GM23338 (cell line): Measurements from ENCODE around the gene CCDC197. TPM values are rescaled to one million over a fixed set of nuclear protein-coding genes. Genes with fewer than 3 reads are reported as not detected.
A peak's percentile ranks its signal among the peaks of the same experiment; 100 is the strongest.

Experiments used
- ATAC-seq: fragments of 200-7000 bp; cut with Tn5 transposase; 3 replicates; pipeline ENCODE4 v1.9.1; 2020
- DNase-seq: peaks from one replicate; pipeline ENCODE4 v3.0.0-alpha.2; 2015; ENCODE audit warnings: low spot score
- H2AFZ ChIP-seq: fragments of 200-600 bp; sonication (generic); 2 replicates; pipeline ENCODE4 v1.8.0; 2016; ENCODE audit warnings: antibody characterized with exemption, mild to moderate bottlenecking, moderate library complexity
- H3F3A ChIP-seq: fragments of 200-600 bp; sonication (generic); replicated peaks from 2 replicates; pipeline ENCODE4 v1.8.0; 2017; ENCODE audit warnings: antibody characterized with exemption, mixed run types, low read depth
- H3K27ac ChIP-seq: fragments of 200-600 bp; sonication (generic); 2 replicates; pipeline ENCODE4 v1.6.1; 2016; ENCODE audit warnings: low read depth
- H3K27me3 ChIP-seq: fragments of 200-600 bp; sonication (generic); 2 replicates; pipeline ENCODE4 v1.8.0; 2016; ENCODE audit warnings: mild to moderate bottlenecking, mixed run types, moderate library complexity; ENCODE audit not compliant: insufficient read depth
- H3K36me3 ChIP-seq: fragments of 200-600 bp; sonication (generic); 2 replicates; pipeline ENCODE4 v1.8.0; 2016; ENCODE audit warnings: mild to moderate bottlenecking; ENCODE audit not compliant: insufficient read depth
- H3K4me1 ChIP-seq: fragments of 200-600 bp; sonication (generic); 2 replicates; pipeline ENCODE4 v1.8.0; 2016; ENCODE audit warnings: mild to moderate bottlenecking, moderate library complexity; ENCODE audit not compliant: insufficient read depth
- H3K4me2 ChIP-seq: fragments of 200-600 bp; sonication (generic); 2 replicates; pipeline ENCODE4 v1.7.1; 2017; ENCODE audit warnings: mixed run types
- H3K4me3 ChIP-seq: fragments of 200-600 bp; sonication (generic); 2 replicates; pipeline ENCODE4 v1.6.1; 2016; ENCODE audit warnings: mixed run types
- H3K79me2 ChIP-seq: fragments of 200-600 bp; sonication (generic); replicated peaks from 2 replicates; pipeline ENCODE4 v1.8.0; 2017; ENCODE audit warnings: mild to moderate bottlenecking; ENCODE audit not compliant: insufficient read depth
- H3K9me2 ChIP-seq: fragments of 200-600 bp; sonication (generic); 2 replicates; pipeline ENCODE4 v1.8.0; 2017; ENCODE audit not compliant: insufficient read depth
- H4K20me1 ChIP-seq: fragments of 200-600 bp; sonication (generic); replicated peaks from 2 replicates; pipeline ENCODE4 v1.8.0; 2017; ENCODE audit warnings: mild to moderate bottlenecking; ENCODE audit not compliant: insufficient read depth
- H3K27ac Mint-ChIP-seq: 2 replicates; pipeline ENCODE4 v1.8.0; 2020; ENCODE audit warnings: inconsistent platforms, mild to moderate bottlenecking, moderate library complexity, mixed read lengths
- H3K27me3 Mint-ChIP-seq: 3 replicates; pipeline ENCODE4 v1.8.0; 2022; ENCODE audit warnings: low read depth, mild to moderate bottlenecking, moderate library complexity, mixed read lengths, inconsistent platforms; ENCODE audit not compliant: insufficient read depth, poor library complexity
- H3K36me3 Mint-ChIP-seq: 3 replicates; pipeline ENCODE4 v1.8.0; 2021; ENCODE audit warnings: low read depth, mild to moderate bottlenecking, inconsistent platforms, moderate library complexity, mixed read lengths
- H3K4me1 Mint-ChIP-seq: 3 replicates; pipeline ENCODE4 v1.8.0; 2020; ENCODE audit warnings: mild to moderate bottlenecking, inconsistent platforms, mixed read lengths
- H3K4me3 Mint-ChIP-seq: 3 replicates; pipeline ENCODE4 v1.8.0; 2021; ENCODE audit warnings: moderate library complexity, mild to moderate bottlenecking, inconsistent platforms, mixed read lengths
- H3K9me3 Mint-ChIP-seq: 3 replicates; pipeline ENCODE4 v1.8.0; 2020; ENCODE audit warnings: moderate library complexity, mild to moderate bottlenecking, inconsistent platforms, mixed read lengths
- CREB1 ChIP-seq: fragments of 250-450 bp; sonication (Bioruptor Pico); IDR thresholded peaks from 2 replicates; pipeline ENCODE4 v1.5.0; 2020; ENCODE audit warnings: low read depth, mild to moderate bottlenecking, moderate library complexity
- EZH2phosphoT487 ChIP-seq: fragments of 200-600 bp; sonication (generic); IDR thresholded peaks from one replicate; pipeline ENCODE4 v1.8.1; 2018; ENCODE audit warnings: antibody characterized with exemption; ENCODE audit not compliant: unreplicated experiment
- JUNB ChIP-seq: IDR thresholded peaks from one replicate; pipeline ENCODE4 v1.6.1; 2016; ENCODE audit warnings: antibody characterized with exemption; ENCODE audit not compliant: unreplicated experiment
- NANOG ChIP-seq: IDR thresholded peaks from 2 replicates; pipeline ENCODE4 v1.6.1; 2016; ENCODE audit warnings: antibody characterized with exemption, borderline replicate concordance
- POLR2AphosphoS5 ChIP-seq: IDR thresholded peaks from 2 replicates; pipeline ENCODE4 v1.6.1; 2016; ENCODE audit warnings: antibody characterized with exemption, low read depth
- STAT1 ChIP-seq: IDR thresholded peaks from one replicate; pipeline ENCODE4 v1.6.1; 2016; ENCODE audit warnings: antibody characterized with exemption; ENCODE audit not compliant: unreplicated experiment
- ZNF331 ChIP-seq: fragments of 250-450 bp; sonication (Bioruptor Pico); IDR thresholded peaks from 2 replicates; pipeline ENCODE4 v1.5.0; 2020; ENCODE audit warnings: low read depth, mild to moderate bottlenecking, moderate library complexity
- polyA plus RNA-seq: library from polyadenylated mRNA; unstranded; fragments of >200 nt; fragmentation: Nextera tagmentation; extraction: Ambion mirVana; gene quantifications from 2 replicates; pipeline ENCODE4 v1.2.1, GENCODE V29; 2016
- total RNA-seq: library from RNA; depleted of rRNA; stranded (reverse); fragments of >200 nt; shearing (Covaris generic); gene quantifications from 2 replicates; pipeline ENCODE4 v1.2.3, GENCODE V29; 2014
- TF ChIP-seq, protein P1 (sequence below), 2 experiments: fragments of 200-600 bp in 1 of 2; sonication (generic) in 1 of 2; conservative IDR thresholded peaks; 2 replicates each; pipeline versions ENCODE4 v1.5.1 to v1.6.1; 2016 to 2017; ENCODE audit warnings: antibody characterized with exemption in 2 of 2, low read depth in 2 of 2, mild to moderate bottlenecking in 2 of 2, moderate library complexity in 1 of 2
- TF ChIP-seq, protein P2 (sequence below): fragments of 250-450 bp; sonication (Bioruptor Pico); IDR thresholded peaks from 2 replicates; pipeline ENCODE4 v1.5.0; 2020; ENCODE audit warnings: mild to moderate bottlenecking, moderate library complexity
- TF ChIP-seq, protein P3 (sequence below): IDR thresholded peaks from 2 replicates; pipeline ENCODE4 v1.6.1; 2016; ENCODE audit warnings: antibody characterized with exemption

Gene CCDC197
- total and polyA plus RNA-seq, 2 experiments from 2014 or later: not detected

DNA sequence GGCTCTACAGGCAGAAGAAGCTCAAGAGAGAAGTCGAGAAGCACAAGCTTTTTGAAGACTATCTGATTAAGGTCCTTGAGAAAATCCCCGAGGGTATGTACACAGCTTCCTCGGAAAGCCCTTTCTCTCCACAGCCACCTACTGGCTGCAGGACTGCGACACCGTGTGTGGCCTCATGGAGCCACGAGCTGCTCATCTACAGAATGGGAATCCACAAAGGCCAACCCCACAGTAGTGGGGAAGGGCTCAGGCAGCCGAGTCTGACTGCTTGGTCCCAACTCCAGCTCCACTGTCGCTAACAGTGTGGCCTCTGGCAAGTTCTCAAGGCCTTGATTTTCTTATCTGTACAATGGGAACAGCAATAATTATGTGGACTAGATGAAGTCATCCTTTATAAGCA lies 2.5 kb downstream of the CCDC197 start:
- no peaks in the 10 kb centered on the region for H3K79me2 ChIP-seq
- H3K9me2 ChIP-seq: no peaks in the 10 kb centered on the region
- H4K20me1 ChIP-seq: no peaks in the 10 kb centered on the region
- no peaks in the 10 kb centered on the region for H3F3A ChIP-seq
- TF ChIP-seq JUNB (no peak), EZH2phosphoT487 (no peak), NANOG (no peak)
- TF ChIP-seq, protein P1, sequence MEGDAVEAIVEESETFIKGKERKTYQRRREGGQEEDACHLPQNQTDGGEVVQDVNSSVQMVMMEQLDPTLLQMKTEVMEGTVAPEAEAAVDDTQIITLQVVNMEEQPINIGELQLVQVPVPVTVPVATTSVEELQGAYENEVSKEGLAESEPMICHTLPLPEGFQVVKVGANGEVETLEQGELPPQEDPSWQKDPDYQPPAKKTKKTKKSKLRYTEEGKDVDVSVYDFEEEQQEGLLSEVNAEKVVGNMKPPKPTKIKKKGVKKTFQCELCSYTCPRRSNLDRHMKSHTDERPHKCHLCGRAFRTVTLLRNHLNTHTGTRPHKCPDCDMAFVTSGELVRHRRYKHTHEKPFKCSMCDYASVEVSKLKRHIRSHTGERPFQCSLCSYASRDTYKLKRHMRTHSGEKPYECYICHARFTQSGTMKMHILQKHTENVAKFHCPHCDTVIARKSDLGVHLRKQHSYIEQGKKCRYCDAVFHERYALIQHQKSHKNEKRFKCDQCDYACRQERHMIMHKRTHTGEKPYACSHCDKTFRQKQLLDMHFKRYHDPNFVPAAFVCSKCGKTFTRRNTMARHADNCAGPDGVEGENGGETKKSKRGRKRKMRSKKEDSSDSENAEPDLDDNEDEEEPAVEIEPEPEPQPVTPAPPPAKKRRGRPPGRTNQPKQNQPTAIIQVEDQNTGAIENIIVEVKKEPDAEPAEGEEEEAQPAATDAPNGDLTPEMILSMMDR (conservative IDR thresholded peaks at IDR 0.05; ENCODE audit: low read depth in 2 of 2): peak in 1 of 2 experiments; percentile 26; a peak in 2 of 4 replicates
- H3K27me3 Mint-ChIP-seq: peaks cover 5% of the 10 kb centered on the region
- H3K4me3 Mint-ChIP-seq: no peak overlapping the region
- H3K4me1 ChIP-seq: no peaks in the 10 kb centered on the region
- H3K27me3 ChIP-seq: no peaks in the 10 kb centered on the region
- no peaks in the 10 kb centered on the region for H3K9me3 Mint-ChIP-seq
- no peak overlapping the region for H2AFZ ChIP-seq
- ATAC-seq (no peak), DNase-seq (peak; percentile 11)
- H3K4me2 ChIP-seq: no peak overlapping the region
- H3K36me3 ChIP-seq: no peaks in the 10 kb centered on the region
- H3K4me3 ChIP-seq: no peak overlapping the region
- peaks cover 10% of the 10 kb centered on the region for H3K4me1 Mint-ChIP-seq
- no peak overlapping the region for H3K27ac Mint-ChIP-seq
- H3K36me3 Mint-ChIP-seq: no peaks in the 10 kb centered on the region
- no peak overlapping the region for H3K27ac ChIP-seq

GRCh38 chr14:94000267-94000666 lies 3.2 kb downstream of the CCDC197 start:
- no peak for DNase-seq
- Mint-ChIP-seq H3K4me1 (peaks cover 10% of the 10 kb centered on the region), H3K27ac (no peak overlapping the region), H3K4me3 (no peak overlapping the region), H3K27me3 (peaks cover 5% of the 10 kb centered on the region), H3K9me3 (no peaks in the 10 kb centered on the region), H3K36me3 (no peaks in the 10 kb centered on the region)
- Histone ChIP-seq H3F3A (no peaks in the 10 kb centered on the region), H3K4me1 (no peaks in the 10 kb centered on the region), H3K4me2 (no peak overlapping the region), H2AFZ (no peak overlapping the region), H3K79me2 (no peaks in the 10 kb centered on the region), H3K27me3 (no peaks in the 10 kb centered on the region), H3K36me3 (no peaks in the 10 kb centered on the region), H3K4me3 (no peak overlapping the region), H3K9me2 (no peaks in the 10 kb centered on the region), H4K20me1 (no peaks in the 10 kb centered on the region), H3K27ac (no peak overlapping the region)
- ATAC-seq: no peak
- no peak for TF ChIP-seq STAT1
- no peak for TF ChIP-seq CREB1 (CRISPR knock-in tag)
- TF ChIP-seq, protein P2, sequence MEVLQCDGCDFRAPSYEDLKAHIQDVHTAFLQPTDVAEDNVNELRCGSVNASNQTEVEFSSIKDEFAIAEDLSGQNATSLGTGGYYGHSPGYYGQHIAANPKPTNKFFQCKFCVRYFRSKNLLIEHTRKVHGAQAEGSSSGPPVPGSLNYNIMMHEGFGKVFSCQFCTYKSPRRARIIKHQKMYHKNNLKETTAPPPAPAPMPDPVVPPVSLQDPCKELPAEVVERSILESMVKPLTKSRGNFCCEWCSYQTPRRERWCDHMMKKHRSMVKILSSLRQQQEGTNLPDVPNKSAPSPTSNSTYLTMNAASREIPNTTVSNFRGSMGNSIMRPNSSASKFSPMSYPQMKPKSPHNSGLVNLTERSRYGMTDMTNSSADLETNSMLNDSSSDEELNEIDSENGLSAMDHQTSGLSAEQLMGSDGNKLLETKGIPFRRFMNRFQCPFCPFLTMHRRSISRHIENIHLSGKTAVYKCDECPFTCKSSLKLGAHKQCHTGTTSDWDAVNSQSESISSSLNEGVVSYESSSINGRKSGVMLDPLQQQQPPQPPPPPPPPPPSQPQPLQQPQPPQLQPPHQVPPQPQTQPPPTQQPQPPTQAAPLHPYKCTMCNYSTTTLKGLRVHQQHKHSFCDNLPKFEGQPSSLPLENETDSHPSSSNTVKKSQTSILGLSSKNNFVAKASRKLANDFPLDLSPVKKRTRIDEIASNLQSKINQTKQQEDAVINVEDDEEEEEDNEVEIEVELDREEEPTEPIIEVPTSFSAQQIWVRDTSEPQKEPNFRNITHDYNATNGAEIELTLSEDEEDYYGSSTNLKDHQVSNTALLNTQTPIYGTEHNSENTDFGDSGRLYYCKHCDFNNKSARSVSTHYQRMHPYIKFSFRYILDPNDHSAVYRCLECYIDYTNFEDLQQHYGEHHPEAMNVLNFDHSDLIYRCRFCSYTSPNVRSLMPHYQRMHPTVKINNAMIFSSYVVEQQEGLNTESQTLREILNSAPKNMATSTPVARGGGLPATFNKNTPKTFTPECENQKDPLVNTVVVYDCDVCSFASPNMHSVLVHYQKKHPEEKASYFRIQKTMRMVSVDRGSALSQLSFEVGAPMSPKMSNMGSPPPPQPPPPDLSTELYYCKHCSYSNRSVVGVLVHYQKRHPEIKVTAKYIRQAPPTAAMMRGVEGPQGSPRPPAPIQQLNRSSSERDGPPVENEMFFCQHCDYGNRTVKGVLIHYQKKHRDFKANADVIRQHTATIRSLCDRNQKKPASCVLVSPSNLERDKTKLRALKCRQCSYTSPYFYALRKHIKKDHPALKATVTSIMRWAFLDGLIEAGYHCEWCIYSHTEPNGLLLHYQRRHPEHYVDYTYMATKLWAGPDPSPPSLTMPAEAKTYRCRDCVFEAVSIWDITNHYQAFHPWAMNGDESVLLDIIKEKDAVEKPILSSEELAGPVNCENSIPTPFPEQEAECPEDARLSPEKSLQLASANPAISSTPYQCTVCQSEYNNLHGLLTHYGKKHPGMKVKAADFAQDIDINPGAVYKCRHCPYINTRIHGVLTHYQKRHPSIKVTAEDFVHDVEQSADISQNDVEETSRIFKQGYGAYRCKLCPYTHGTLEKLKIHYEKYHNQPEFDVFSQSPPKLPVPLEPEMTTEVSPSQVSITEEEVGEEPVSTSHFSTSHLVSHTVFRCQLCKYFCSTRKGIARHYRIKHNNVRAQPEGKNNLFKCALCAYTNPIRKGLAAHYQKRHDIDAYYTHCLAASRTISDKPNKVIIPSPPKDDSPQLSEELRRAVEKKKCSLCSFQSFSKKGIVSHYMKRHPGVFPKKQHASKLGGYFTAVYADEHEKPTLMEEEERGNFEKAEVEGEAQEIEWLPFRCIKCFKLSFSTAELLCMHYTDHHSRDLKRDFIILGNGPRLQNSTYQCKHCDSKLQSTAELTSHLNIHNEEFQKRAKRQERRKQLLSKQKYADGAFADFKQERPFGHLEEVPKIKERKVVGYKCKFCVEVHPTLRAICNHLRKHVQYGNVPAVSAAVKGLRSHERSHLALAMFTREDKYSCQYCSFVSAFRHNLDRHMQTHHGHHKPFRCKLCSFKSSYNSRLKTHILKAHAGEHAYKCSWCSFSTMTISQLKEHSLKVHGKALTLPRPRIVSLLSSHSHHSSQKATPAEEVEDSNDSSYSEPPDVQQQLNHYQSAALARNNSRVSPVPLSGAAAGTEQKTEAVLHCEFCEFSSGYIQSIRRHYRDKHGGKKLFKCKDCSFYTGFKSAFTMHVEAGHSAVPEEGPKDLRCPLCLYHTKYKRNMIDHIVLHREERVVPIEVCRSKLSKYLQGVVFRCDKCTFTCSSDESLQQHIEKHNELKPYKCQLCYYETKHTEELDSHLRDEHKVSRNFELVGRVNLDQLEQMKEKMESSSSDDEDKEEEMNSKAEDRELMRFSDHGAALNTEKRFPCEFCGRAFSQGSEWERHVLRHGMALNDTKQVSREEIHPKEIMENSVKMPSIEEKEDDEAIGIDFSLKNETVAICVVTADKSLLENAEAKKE: no peak
- TF ChIP-seq JUNB: no peak
- no peak for TF ChIP-seq ZNF331 (CRISPR knock-in tag)
- TF ChIP-seq, protein P3, sequence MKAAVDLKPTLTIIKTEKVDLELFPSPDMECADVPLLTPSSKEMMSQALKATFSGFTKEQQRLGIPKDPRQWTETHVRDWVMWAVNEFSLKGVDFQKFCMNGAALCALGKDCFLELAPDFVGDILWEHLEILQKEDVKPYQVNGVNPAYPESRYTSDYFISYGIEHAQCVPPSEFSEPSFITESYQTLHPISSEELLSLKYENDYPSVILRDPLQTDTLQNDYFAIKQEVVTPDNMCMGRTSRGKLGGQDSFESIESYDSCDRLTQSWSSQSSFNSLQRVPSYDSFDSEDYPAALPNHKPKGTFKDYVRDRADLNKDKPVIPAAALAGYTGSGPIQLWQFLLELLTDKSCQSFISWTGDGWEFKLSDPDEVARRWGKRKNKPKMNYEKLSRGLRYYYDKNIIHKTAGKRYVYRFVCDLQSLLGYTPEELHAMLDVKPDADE: no peak
- no peak for TF ChIP-seq EZH2phosphoT487
- TF ChIP-seq POLR2AphosphoS5: no peak
